SIG-M5 (cell line): ENCODE results near the gene ZKSCAN5.
"Not testable (repeated sequence)": the region's sequence is repeated elsewhere in the genome, so short reads cannot be mapped to it uniquely, and the experiment has no call there.

ENCODE experiments used
- DNase-seq: peaks from one replicate; lab custom pipeline; 2025; lab: John Stamatoyannopoulos, UW

Gene ZKSCAN5

GRCh38 chr7:99551767-99552463, 47.5 kb downstream of the ZKSCAN5 start, which contains the start of gene FAM200A:
Gene FAM200A, minus strand, starts transcription at chr7:99552114. Its CDS starts 3,707 bp downstream, at chr7:99548407.
- DNase-seq: peak; percentile 15

- DNase-seq: no peak
Observed at GRCh38 chr7:99553039-99553438, 48.6 kb downstream of the ZKSCAN5 start.

GRCh38 chr7:99554939-99555338, 50.5 kb downstream of the ZKSCAN5 start:
- no peak for DNase-seq

GRCh38 chr7:99557196-99557607, 52.7 kb downstream of the ZKSCAN5 start:
- no peak for DNase-seq

GRCh38 chr7:99557940-99558305, 53.5 kb downstream of the ZKSCAN5 start:
- DNase-seq: no peak

- DNase-seq: peak; percentile 41
Observed at GRCh38 chr7:99558306-99559174, 54.1 kb downstream of the ZKSCAN5 start, which contains the start of gene ZNF655. Gene ZNF655, plus strand, starts transcription at chr7:99558642. Its CDS starts 1,918 bp downstream, at chr7:99560560.

GRCh38 chr7:99559175-99559915, 54.9 kb downstream of the ZKSCAN5 start:
- DNase-seq: no peak

GRCh38 chr7:99560834-99561736, 56.6 kb downstream of the ZKSCAN5 start:
- DNase-seq: no peak

- DNase-seq: no peak
Observed at GRCh38 chr7:99561737-99562051, 57.2 kb downstream of the ZKSCAN5 start.

- DNase-seq: no peak
Observed at GRCh38 chr7:99562114-99562784, 57.8 kb downstream of the ZKSCAN5 start.

GRCh38 chr7:99562832-99563231, 58.4 kb downstream of the ZKSCAN5 start:
- DNase-seq: no peak

- no peak for DNase-seq
Observed at GRCh38 chr7:99563650-99564049, 59.2 kb downstream of the ZKSCAN5 start.

- not testable (repeated sequence) for DNase-seq
Observed at GRCh38 chr7:99568770-99569169, 64.3 kb downstream of the ZKSCAN5 start.

- no peak for DNase-seq
Observed at GRCh38 chr7:99571768-99572167, 67.3 kb downstream of the ZKSCAN5 start.

- no peak for DNase-seq
Observed at GRCh38 chr7:99573257-99573656, 68.8 kb downstream of the ZKSCAN5 start.

GRCh38 chr7:99576251-99576650, 71.8 kb downstream of the ZKSCAN5 start:
- no peak for DNase-seq

- no peak for DNase-seq
Observed at GRCh38 chr7:99579281-99579955, 75.0 kb downstream of the ZKSCAN5 start.

- DNase-seq: no peak
Observed at GRCh38 chr7:99579956-99580777, 75.7 kb downstream of the ZKSCAN5 start.

- DNase-seq: not testable (repeated sequence)
Observed at GRCh38 chr7:99580778-99581332, 76.4 kb downstream of the ZKSCAN5 start.
